IPS DF 19.7 (cell line): ENCODE measurements around the gene CCDC92B.
"Not testable (repeated sequence)": the region's sequence is repeated elsewhere in the genome, so short reads cannot be mapped to it uniquely, and the experiment has no call there.

ENCODE experiments used
- DNase-seq: peaks from one replicate; pipeline ENCODE4 v3.0.0-alpha.2; 2013; ENCODE audit warnings: low read depth, low spot score

Gene CCDC92B

GRCh38 chr17:2690165-2691068 lies 59.0 kb downstream of the CCDC92B start:
- no peak for DNase-seq

GRCh38 chr17:2689411-2690164 lies 59.9 kb downstream of the CCDC92B start:
- no peak for DNase-seq

GRCh38 chr17:2688351-2689342 lies 60.8 kb downstream of the CCDC92B start:
- no peak for DNase-seq

DNA sequence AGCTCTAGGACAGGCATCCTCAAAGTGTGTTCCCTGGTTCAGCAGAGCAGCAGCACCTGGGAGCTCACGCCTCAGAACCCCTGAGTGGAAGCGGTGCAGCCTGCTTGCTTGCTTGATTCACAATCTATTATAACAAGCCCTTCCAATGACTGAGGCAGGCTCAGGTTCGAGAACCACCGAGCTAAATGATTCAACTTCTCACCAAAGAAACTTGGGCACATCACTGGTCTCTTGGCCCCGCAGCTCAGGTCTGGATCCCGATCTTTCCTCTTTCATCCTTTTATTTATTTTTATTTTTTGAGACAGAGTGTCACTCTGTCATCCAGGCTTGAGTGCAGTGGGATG lies 62.4 kb downstream of the CCDC92B start:
- DNase-seq, result no peak

DNA sequence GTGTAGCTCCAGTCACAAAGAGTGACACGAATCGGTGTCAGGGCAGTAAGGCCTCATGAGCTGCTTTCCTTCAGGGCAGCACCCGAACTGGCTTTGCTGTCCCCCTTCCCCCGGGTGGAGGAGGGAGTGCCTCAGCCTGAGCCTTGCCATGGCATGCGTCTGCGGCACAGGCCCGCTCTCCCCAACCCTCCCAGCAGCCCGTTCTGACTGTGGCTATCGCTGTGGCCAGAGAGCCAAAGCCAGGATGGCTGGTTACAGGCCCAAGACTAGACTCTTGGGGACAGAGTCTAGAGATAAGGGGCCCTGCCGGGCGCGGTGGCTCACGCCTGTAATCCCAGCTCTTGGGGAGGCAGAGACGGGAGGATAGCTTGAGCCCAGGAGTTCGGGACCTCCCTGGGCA lies 63.8 kb downstream of the CCDC92B start:
- no peak for DNase-seq

DNA sequence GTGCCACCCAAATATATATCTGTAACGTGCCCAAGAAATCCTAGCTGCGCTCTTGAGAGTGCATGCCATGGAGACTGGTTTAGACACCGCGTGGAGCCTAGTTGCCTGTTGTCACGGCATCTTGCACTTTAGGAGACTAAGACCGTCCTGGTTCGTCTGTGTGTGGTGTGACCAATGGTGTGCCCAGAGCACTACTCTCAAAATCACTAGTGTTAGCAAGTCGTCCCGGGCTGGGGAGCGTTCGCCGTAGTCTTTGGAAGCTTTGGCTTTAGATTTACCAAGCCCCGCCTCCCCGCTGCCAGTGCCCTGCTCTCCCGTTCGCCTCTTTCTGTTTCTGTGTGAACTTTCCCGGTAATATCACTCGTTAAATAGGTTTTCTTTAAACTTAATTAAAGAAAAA lies 64.9 kb downstream of the CCDC92B start:
- no peak for DNase-seq

- no peak for DNase-seq
These were observed 65.5 kb downstream of the CCDC92B start for GRCh38 chr17:2683912-2684311.

DNA sequence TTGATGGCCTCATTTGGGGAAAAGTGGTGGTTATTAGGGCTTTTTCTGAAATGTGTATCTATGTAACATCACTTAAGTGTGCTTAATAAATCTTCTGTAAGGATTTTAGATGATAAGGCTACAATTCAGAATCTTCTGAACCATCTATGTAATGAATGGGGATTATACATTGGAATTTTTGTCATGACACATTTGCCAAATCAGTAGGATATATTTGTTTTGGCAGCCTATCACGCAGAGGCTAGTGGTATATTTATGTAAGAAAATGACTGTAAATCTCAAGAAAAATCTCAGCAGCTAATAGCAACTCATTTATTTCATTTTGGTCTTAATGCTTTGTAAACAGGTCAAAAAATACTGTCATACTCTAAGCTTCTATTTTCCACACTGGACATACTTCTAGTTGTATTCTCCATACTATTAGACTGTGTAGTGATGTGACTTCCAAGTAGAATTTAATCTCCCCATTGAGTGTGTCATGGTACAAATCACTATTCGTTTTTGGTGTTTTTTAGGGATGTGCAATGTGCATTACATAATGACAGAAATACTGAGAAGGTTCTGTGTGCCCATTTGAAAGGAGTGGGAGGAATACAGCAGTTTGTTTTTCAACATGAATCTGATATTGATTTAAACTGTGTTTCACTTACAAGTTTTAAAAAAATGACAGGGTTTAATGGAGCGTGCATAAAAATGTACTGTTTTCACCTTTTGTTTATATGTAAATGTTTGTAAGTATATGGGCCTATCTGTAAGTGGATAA lies 67.1 kb downstream of the CCDC92B start:
- no peak for DNase-seq

DNA sequence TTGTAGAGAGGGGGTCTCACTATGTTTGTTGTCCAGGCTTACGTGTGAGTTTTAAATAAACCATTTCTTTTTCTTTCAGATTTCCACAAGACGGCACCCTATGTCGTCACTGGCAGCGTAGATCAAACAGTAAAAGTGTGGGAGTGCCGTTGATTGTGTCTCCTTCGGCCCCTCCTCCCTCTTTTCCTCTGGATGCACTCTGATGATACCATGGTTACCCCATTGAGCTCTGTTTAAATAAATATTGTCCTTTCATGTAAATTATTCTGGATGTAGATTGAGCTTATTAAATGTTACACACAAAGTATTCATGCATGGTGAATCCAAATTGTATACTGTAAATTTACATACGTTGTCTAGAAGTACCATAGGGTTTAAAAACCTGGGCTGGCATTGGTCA lies 67.8 kb downstream of the CCDC92B start:
- no peak for DNase-seq

GRCh38 chr17:2680961-2681360 lies 68.5 kb downstream of the CCDC92B start:
- no peak for DNase-seq

DNA sequence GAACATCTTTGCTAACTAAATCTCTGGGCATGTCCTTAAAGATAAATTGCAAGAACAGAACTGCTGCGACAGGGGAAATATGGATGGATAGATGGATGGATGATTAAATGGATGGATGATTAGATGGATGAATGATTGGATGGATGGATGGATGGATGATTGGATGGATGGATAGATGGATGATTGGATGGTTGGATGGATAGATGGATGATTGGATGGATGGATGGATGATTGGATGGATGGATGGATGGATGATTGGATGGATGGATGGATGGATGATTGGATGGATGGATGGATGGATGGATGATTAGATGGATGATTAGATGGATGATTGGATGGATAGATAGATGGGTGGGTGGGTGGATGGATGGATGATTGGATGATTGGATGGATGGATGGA lies 70.2 kb downstream of the CCDC92B start:
- not testable (repeated sequence) for DNase-seq
